ENCODE measurements around the gene MEOX1.

Gene MEOX1

DNA sequence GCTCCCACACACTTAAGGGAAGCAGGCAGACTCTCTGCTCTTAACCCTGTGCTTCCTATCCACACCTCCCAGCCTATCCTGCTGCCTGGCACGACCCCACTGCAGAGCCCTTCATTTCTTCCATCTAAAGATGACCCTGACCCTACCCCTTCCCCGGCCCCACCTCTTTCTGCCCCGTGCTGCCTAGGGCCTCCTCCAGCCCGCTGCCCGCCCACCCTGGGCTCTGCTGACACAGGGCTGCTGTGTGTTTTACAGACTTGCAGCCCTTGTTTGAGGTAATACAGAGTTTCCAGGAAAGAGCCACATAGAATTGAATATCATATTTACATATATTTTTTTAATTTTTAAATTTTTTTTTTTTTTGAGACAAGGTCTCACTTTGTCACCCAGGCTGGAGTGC is 42.0 kb downstream of the MEOX1 start:
- Histone ChIP-seq H3K4ac (ENCODE audit: low read depth, low read length) (no peak overlapping the region), H3K4me1 (ENCODE audit: control insufficient read depth, low read depth, low read length) (no peaks in the 10 kb centered on the region), H3K79me1 (ENCODE audit: low read length) (no peaks in the 10 kb centered on the region), H3K79me2 (ENCODE audit: control insufficient read depth, insufficient read depth, low read length) (no peaks in the 10 kb centered on the region), H3K36me3 (ENCODE audit: control insufficient read depth, insufficient read depth, low read length) (no peaks in the 10 kb centered on the region), H3K4me2 (ENCODE audit: low read length) (no peak overlapping the region), H3K56ac (ENCODE audit: low read length) (no peak overlapping the region), H2BK5ac (ENCODE audit: low read length) (no peak overlapping the region), H4K8ac (ENCODE audit: low read depth, low read length) (no peak overlapping the region), H3K27me3 (ENCODE audit: insufficient read depth, low read length, poor library complexity) (no peaks in the 10 kb centered on the region), H4K5ac (ENCODE audit: low read length) (no peak overlapping the region), H3K27ac (ENCODE audit: low read depth, low read length) (no peak overlapping the region), H2BK15ac (replicated peaks; ENCODE audit: low read depth) (no peak overlapping the region), H3K4me3 (ENCODE audit: low read length) (no peak overlapping the region), H3K23ac (ENCODE audit: low read length) (no peak overlapping the region), H3K18ac (ENCODE audit: low read length) (no peak overlapping the region), H2AK5ac (ENCODE audit: low read length) (no peak overlapping the region), H2BK120ac (ENCODE audit: low read depth, low read length) (no peak overlapping the region), H3K9ac (ENCODE audit: low read length) (no peak overlapping the region)
- no CpG with 5 or more reads among the region's 5 CpGs for WGBS (ENCODE audit: extremely low coverage, insufficient coverage, low lambda C conversion rate)
- DNase-seq: no peak

DNA sequence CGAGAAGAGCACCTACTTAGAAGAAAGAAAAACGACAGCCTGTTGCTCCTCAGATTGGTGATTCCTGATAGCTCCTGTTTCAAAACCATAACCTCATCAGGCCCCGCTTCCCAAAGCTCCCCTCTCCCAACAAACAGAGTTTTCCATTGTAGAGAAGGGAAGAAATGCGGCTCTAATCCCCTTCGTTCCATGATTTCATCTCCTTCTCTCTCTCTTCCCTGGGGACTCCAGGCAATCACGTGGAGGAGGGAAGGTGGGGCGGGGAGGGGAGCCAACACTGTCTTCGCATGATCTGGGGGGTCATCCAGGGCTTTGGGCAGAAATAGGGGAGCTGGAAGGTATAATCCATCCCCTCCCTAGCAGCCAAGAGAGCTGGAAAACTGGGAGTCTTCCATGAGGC is 43.4 kb downstream of the MEOX1 start:
- Histone ChIP-seq H3K4me1 (ENCODE audit: control insufficient read depth, low read depth, low read length) (no peaks in the 10 kb centered on the region), H3K18ac (ENCODE audit: low read length) (no peak overlapping the region), H3K4me2 (ENCODE audit: low read length) (no peak overlapping the region), H3K56ac (ENCODE audit: low read length) (no peak overlapping the region), H4K8ac (ENCODE audit: low read depth, low read length) (no peak overlapping the region), H3K79me2 (ENCODE audit: control insufficient read depth, insufficient read depth, low read length) (no peaks in the 10 kb centered on the region), H3K27me3 (ENCODE audit: insufficient read depth, low read length, poor library complexity) (no peaks in the 10 kb centered on the region), H3K27ac (ENCODE audit: low read depth, low read length) (no peak overlapping the region), H3K9ac (ENCODE audit: low read length) (no peak overlapping the region), H2BK120ac (ENCODE audit: low read depth, low read length) (no peak overlapping the region), H3K4me3 (ENCODE audit: low read length) (no peak overlapping the region), H2AK5ac (ENCODE audit: low read length) (no peak overlapping the region), H2BK5ac (ENCODE audit: low read length) (no peak overlapping the region), H2BK15ac (replicated peaks; ENCODE audit: low read depth) (no peak overlapping the region), H3K23ac (ENCODE audit: low read length) (no peak overlapping the region), H3K4ac (ENCODE audit: low read depth, low read length) (no peak overlapping the region), H3K36me3 (ENCODE audit: control insufficient read depth, insufficient read depth, low read length) (no peaks in the 10 kb centered on the region), H3K79me1 (ENCODE audit: low read length) (no peaks in the 10 kb centered on the region), H4K5ac (ENCODE audit: low read length) (no peak overlapping the region)
- no peak for DNase-seq
- WGBS (ENCODE audit: extremely low coverage, insufficient coverage, low lambda C conversion rate): no CpG with 5 or more reads among the region's 8 CpGs

DNA sequence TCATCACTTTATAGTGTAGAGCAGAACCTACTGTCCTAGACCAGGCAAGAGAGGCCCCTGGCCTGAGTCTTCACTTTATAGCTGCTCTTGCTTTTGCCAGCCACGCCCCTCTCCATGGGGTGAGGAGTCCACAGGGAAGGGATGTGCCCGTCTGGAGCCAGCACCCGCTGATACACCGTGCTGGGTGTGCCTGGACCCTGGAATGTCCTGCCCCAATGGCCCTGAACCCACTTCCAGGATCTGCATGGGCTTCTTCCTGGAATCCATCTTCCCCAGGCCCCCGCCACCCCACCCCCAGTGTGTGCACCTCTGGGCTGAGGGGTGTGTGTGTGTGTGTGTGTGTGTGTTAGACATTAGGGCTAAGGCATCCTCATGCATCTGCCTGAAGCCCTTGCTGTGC is 44.9 kb downstream of the MEOX1 start:
- Histone ChIP-seq H4K5ac (ENCODE audit: low read length) (no peak overlapping the region), H3K9ac (ENCODE audit: low read length) (no peak overlapping the region), H3K79me2 (ENCODE audit: control insufficient read depth, insufficient read depth, low read length) (no peaks in the 10 kb centered on the region), H3K4me1 (ENCODE audit: control insufficient read depth, low read depth, low read length) (no peaks in the 10 kb centered on the region), H4K8ac (ENCODE audit: low read depth, low read length) (no peak overlapping the region), H2BK120ac (ENCODE audit: low read depth, low read length) (no peak overlapping the region), H2BK15ac (replicated peaks; ENCODE audit: low read depth) (no peak overlapping the region), H3K23ac (ENCODE audit: low read length) (no peak overlapping the region), H3K36me3 (ENCODE audit: control insufficient read depth, insufficient read depth, low read length) (no peaks in the 10 kb centered on the region), H3K56ac (ENCODE audit: low read length) (no peak overlapping the region), H3K4me3 (ENCODE audit: low read length) (no peak overlapping the region), H3K18ac (ENCODE audit: low read length) (no peak overlapping the region), H3K27ac (ENCODE audit: low read depth, low read length) (no peak overlapping the region), H3K27me3 (ENCODE audit: insufficient read depth, low read length, poor library complexity) (no peaks in the 10 kb centered on the region), H3K79me1 (ENCODE audit: low read length) (no peaks in the 10 kb centered on the region), H3K4me2 (ENCODE audit: low read length) (no peak overlapping the region), H2AK5ac (ENCODE audit: low read length) (no peak overlapping the region), H2BK5ac (ENCODE audit: low read length) (no peak overlapping the region), H3K4ac (ENCODE audit: low read depth, low read length) (no peak overlapping the region)
- no peak for DNase-seq
- WGBS (ENCODE audit: extremely low coverage, insufficient coverage, low lambda C conversion rate): no CpG with 5 or more reads among the region's 5 CpGs

DNA sequence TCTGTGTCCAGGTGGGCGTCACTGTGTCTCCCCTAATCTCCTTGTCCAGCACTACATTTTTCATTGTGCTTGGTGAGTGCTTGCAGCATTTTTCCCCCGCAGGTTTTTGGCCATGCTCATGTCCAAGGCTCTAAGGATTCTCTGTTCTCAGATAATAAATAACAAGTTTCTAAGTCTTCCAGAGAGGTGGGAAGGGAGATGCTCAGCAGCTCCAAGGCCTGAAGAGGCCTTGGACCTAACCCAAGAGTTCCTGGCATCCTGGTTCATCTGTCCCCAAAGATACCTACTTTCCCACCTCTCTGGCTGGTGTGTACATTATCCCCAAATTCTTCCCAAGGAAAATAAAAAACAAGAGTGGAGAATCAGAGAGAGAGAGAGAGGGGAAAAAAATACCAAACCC is 45.3 kb downstream of the MEOX1 start:
- Histone ChIP-seq H4K5ac (ENCODE audit: low read length) (no peak overlapping the region), H2BK5ac (ENCODE audit: low read length) (no peak overlapping the region), H3K9ac (ENCODE audit: low read length) (no peak overlapping the region), H2BK120ac (ENCODE audit: low read depth, low read length) (no peak overlapping the region), H3K18ac (ENCODE audit: low read length) (no peak overlapping the region), H3K79me2 (ENCODE audit: control insufficient read depth, insufficient read depth, low read length) (no peaks in the 10 kb centered on the region), H4K8ac (ENCODE audit: low read depth, low read length) (no peak overlapping the region), H2AK5ac (ENCODE audit: low read length) (no peak overlapping the region), H3K4me2 (ENCODE audit: low read length) (no peak overlapping the region), H2BK15ac (replicated peaks; ENCODE audit: low read depth) (no peak overlapping the region), H3K79me1 (ENCODE audit: low read length) (no peaks in the 10 kb centered on the region), H3K23ac (ENCODE audit: low read length) (no peak overlapping the region), H3K27ac (ENCODE audit: low read depth, low read length) (no peak overlapping the region), H3K4me3 (ENCODE audit: low read length) (no peak overlapping the region), H3K4ac (ENCODE audit: low read depth, low read length) (no peak overlapping the region), H3K56ac (ENCODE audit: low read length) (no peak overlapping the region), H3K4me1 (ENCODE audit: control insufficient read depth, low read depth, low read length) (no peaks in the 10 kb centered on the region), H3K27me3 (ENCODE audit: insufficient read depth, low read length, poor library complexity) (no peaks in the 10 kb centered on the region), H3K36me3 (ENCODE audit: control insufficient read depth, insufficient read depth, low read length) (no peaks in the 10 kb centered on the region)
- DNase-seq: no peak
- WGBS (ENCODE audit: extremely low coverage, insufficient coverage, low lambda C conversion rate): no CpG with 5 or more reads among the region's 2 CpGs

DNA sequence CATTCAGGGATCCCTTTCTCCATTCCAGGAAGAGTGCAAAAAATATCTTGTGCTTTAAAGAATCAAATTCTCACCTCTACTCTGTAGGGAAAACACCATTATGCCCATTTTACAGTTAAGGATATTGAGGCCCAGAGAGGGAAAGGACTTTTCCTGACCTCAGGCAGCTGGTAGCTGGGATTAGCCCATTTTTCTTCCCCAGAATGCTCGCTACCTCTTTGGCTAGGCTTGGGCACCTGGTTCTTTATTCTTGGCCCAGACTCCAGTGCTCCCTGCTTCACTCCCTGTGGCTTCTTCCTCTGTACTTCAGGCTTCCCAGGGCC is 45.7 kb downstream of the MEOX1 start:
- Histone ChIP-seq H3K79me1 (ENCODE audit: low read length) (no peaks in the 10 kb centered on the region), H2BK120ac (ENCODE audit: low read depth, low read length) (no peak overlapping the region), H3K79me2 (ENCODE audit: control insufficient read depth, insufficient read depth, low read length) (no peaks in the 10 kb centered on the region), H2AK5ac (ENCODE audit: low read length) (no peak overlapping the region), H2BK5ac (ENCODE audit: low read length) (no peak overlapping the region), H3K4me1 (ENCODE audit: control insufficient read depth, low read depth, low read length) (no peaks in the 10 kb centered on the region), H3K36me3 (ENCODE audit: control insufficient read depth, insufficient read depth, low read length) (no peaks in the 10 kb centered on the region), H3K18ac (ENCODE audit: low read length) (no peak overlapping the region), H3K4me3 (ENCODE audit: low read length) (no peak overlapping the region), H3K9ac (ENCODE audit: low read length) (no peak overlapping the region), H3K27ac (ENCODE audit: low read depth, low read length) (no peak overlapping the region), H4K8ac (ENCODE audit: low read depth, low read length) (no peak overlapping the region), H3K23ac (ENCODE audit: low read length) (no peak overlapping the region), H2BK15ac (replicated peaks; ENCODE audit: low read depth) (no peak overlapping the region), H3K27me3 (ENCODE audit: insufficient read depth, low read length, poor library complexity) (no peaks in the 10 kb centered on the region), H3K56ac (ENCODE audit: low read length) (no peak overlapping the region), H4K5ac (ENCODE audit: low read length) (no peak overlapping the region), H3K4ac (ENCODE audit: low read depth, low read length) (no peak overlapping the region), H3K4me2 (ENCODE audit: low read length) (no peak overlapping the region)
- WGBS (ENCODE audit: extremely low coverage, insufficient coverage, low lambda C conversion rate): no CpG with 5 or more reads among the region's 1 CpG
- DNase-seq: no peak

DNA sequence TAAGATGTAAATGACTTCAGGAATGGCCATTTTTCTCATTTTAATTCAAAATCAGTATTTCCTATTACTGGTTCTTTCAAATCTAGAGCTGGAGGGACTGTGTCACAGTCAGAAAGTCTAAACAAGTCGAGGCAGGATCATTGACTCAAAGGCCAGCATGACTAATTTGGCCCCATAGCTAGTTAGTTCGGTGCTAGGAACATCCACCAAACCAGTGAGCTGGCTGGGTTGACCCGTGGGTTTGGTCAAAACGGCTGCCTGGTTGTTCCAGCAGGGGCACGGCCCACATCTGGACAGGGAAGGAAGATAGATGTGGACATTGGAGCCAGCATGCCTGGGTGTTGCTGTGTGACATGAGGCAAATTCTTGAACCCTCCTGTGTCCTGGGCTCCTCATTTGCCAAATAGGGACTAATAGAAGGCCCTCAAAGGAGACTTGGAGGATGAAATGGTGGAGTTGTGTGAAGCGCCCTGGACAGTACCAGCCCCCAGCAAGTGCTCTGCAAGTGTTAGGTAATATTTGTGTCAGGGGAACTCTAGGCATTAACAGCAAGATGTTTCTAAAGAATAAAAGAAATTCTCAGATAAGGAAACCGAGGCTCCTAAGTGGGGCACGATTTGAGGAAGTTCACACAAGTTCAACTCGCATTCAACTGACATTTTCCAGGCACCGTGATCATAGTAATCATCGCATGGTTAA is 46.2 kb downstream of the MEOX1 start:
- Histone ChIP-seq H3K9ac (ENCODE audit: low read length) (no peak overlapping the region), H4K5ac (ENCODE audit: low read length) (no peak overlapping the region), H3K27me3 (ENCODE audit: insufficient read depth, low read length, poor library complexity) (no peaks in the 10 kb centered on the region), H3K18ac (ENCODE audit: low read length) (no peak overlapping the region), H2AK5ac (ENCODE audit: low read length) (no peak overlapping the region), H3K4me2 (ENCODE audit: low read length) (no peak overlapping the region), H3K79me2 (ENCODE audit: control insufficient read depth, insufficient read depth, low read length) (no peaks in the 10 kb centered on the region), H2BK120ac (ENCODE audit: low read depth, low read length) (no peak overlapping the region), H4K8ac (ENCODE audit: low read depth, low read length) (no peak overlapping the region), H3K23ac (ENCODE audit: low read length) (no peak overlapping the region), H3K4me1 (ENCODE audit: control insufficient read depth, low read depth, low read length) (no peaks in the 10 kb centered on the region), H3K36me3 (ENCODE audit: control insufficient read depth, insufficient read depth, low read length) (no peaks in the 10 kb centered on the region), H3K79me1 (ENCODE audit: low read length) (no peaks in the 10 kb centered on the region), H3K27ac (ENCODE audit: low read depth, low read length) (no peak overlapping the region), H3K4me3 (ENCODE audit: low read length) (no peak overlapping the region), H2BK5ac (ENCODE audit: low read length) (no peak overlapping the region), H3K56ac (ENCODE audit: low read length) (no peak overlapping the region), H3K4ac (ENCODE audit: low read depth, low read length) (no peak overlapping the region), H2BK15ac (replicated peaks; ENCODE audit: low read depth) (no peak overlapping the region)
- WGBS (ENCODE audit: extremely low coverage, insufficient coverage, low lambda C conversion rate): no CpG with 5 or more reads among the region's 11 CpGs
- DNase-seq: no peak
